MM.1S (cell line): ENCODE results near the gene NCOA3.

Source experiments
- EZH2 ChIP-seq: fragments of 300-600 bp; sonication (generic); optimal IDR thresholded peaks from 2 replicates; pipeline ENCODE3; 2017; ENCODE audit warnings: low read depth, mild to moderate bottlenecking, antibody characterized with exemption, low read length, mixed read lengths
- TF ChIP-seq, protein P1 (sequence below): fragments of 300-600 bp; sonication (generic); IDR thresholded peaks from 2 replicates; pipeline ENCODE4 v1.5.1; 2016; ENCODE audit warnings: antibody characterized with exemption, low read length, mixed read lengths

DNA sequence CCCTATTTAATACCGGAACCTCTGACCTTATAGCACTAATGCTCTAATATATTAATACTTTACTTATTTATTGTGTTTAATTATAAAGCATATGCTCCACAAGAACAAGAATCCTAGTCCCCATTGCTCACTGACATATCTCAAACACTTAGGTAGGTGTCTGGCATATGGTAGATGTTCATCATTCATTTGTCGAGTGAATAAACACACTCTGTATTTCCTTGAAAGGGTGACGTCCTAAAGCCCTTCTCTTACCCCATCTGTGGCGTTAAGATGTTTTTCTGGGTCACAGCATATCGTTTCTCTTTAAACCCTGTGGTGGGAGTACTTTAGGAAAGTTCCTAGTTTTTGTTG lies 45.3 kb downstream of the NCOA3 start:
- TF ChIP-seq, protein P1, sequence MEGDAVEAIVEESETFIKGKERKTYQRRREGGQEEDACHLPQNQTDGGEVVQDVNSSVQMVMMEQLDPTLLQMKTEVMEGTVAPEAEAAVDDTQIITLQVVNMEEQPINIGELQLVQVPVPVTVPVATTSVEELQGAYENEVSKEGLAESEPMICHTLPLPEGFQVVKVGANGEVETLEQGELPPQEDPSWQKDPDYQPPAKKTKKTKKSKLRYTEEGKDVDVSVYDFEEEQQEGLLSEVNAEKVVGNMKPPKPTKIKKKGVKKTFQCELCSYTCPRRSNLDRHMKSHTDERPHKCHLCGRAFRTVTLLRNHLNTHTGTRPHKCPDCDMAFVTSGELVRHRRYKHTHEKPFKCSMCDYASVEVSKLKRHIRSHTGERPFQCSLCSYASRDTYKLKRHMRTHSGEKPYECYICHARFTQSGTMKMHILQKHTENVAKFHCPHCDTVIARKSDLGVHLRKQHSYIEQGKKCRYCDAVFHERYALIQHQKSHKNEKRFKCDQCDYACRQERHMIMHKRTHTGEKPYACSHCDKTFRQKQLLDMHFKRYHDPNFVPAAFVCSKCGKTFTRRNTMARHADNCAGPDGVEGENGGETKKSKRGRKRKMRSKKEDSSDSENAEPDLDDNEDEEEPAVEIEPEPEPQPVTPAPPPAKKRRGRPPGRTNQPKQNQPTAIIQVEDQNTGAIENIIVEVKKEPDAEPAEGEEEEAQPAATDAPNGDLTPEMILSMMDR = no peak
- no peak for TF ChIP-seq EZH2
